NT2/D1 (cell line): ENCODE results near the gene POMC.

Experiments
- SUZ12 ChIP-seq: IDR thresholded peaks from 2 replicates; pipeline ENCODE4 v1.6.1; 2011; ENCODE audit not compliant: insufficient read length, insufficient read depth; ENCODE audit errors: extremely low read depth
- YY1 ChIP-seq: IDR thresholded peaks from 2 replicates; pipeline ENCODE4 v1.6.1; 2011; ENCODE audit not compliant: insufficient read length, insufficient read depth
- ZNF274 ChIP-seq: IDR thresholded peaks from 2 replicates; pipeline ENCODE4 v1.6.1; 2011; ENCODE audit warnings: mild to moderate bottlenecking, low read depth, low read length

GRCh38 chr2:25129901-25130520 is 38.4 kb downstream of the POMC start:
- no peak for TF ChIP-seq ZNF274
- TF ChIP-seq SUZ12 = no peak
- no peak for TF ChIP-seq YY1
